ACC112 (cell line): ENCODE results near the gene CES3.

Experiments used
- H2AFZ ChIP-seq: fragments of 200-600 bp; sonication (generic); one replicate; pipeline ENCODE4 v1.6.0; 2017; ENCODE audit warnings: antibody characterized with exemption, low read length; ENCODE audit not compliant: unreplicated experiment
- H3K27ac ChIP-seq: fragments of 200-600 bp; sonication (generic); 2 replicates; pipeline ENCODE4 v1.5.1; 2014; ENCODE audit warnings: low read depth, mild to moderate bottlenecking, antibody characterized with exemption, low read length, moderate library complexity
- H3K27me3 ChIP-seq: fragments of 200-600 bp; sonication (generic); 2 replicates; pipeline ENCODE4 v1.6.1; 2014; ENCODE audit warnings: mild to moderate bottlenecking, antibody characterized with exemption, low read length, moderate library complexity, mixed read lengths; ENCODE audit not compliant: insufficient read depth
- H3K36me3 ChIP-seq: fragments of 200-600 bp; sonication (generic); 2 replicates; pipeline ENCODE4 v1.6.1; 2016; ENCODE audit warnings: mild to moderate bottlenecking, antibody characterized with exemption, low read length, moderate library complexity, mixed read lengths; ENCODE audit not compliant: insufficient read depth
- H3K4me1 ChIP-seq: fragments of 200-600 bp; sonication (generic); one replicate; pipeline ENCODE4 v1.6.1; 2016; ENCODE audit warnings: low read length, mixed read lengths; ENCODE audit not compliant: insufficient read depth, unreplicated experiment, control insufficient read depth
- H3K4me3 ChIP-seq: fragments of 200-600 bp; sonication (generic); 2 replicates; pipeline ENCODE4 v1.5.1; 2014; ENCODE audit warnings: mild to moderate bottlenecking, low read depth, low read length
- H3K79me2 ChIP-seq: fragments of 200-600 bp; sonication (generic); one replicate; pipeline ENCODE4 v1.6.0; 2016; ENCODE audit warnings: low read length; ENCODE audit not compliant: control insufficient read depth, unreplicated experiment, insufficient read depth

CES3 gene

DNA sequence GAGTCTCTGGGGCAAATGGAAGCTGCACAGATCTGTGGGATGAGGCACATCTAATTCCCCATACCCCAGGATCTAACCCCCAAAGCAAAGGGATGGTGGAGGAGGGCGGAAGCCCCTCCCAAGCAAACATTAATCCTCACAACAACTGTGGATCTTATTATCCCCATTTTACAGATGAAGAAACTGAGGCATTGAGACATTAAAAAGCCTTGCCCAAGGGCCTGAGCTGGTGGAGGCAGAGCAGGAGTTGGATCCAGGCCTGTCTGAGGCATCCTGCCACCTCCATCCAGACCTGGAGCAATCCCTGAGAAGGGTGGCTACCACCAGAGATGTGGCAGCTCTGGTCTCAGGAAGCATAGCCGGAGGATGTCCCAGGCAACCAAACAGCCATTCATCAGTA, 50.2 kb downstream of the CES3 start:
- Histone ChIP-seq H3K4me3 (no peak overlapping the region), H3K36me3 (no peaks in the 10 kb centered on the region), H3K27ac (no peak overlapping the region), H2AFZ (no peak overlapping the region), H3K79me2 (no peaks in the 10 kb centered on the region), H3K4me1 (peaks cover 5% of the 10 kb centered on the region), H3K27me3 (no peaks in the 10 kb centered on the region)

- H2AFZ ChIP-seq: peak overlapping the region; percentile 2
- H3K4me3 ChIP-seq: peak overlapping the region; percentile 72
- H3K27ac ChIP-seq: no peak overlapping the region
- no peaks in the 10 kb centered on the region for H3K36me3 ChIP-seq
- H3K4me1 ChIP-seq: no peaks in the 10 kb centered on the region
- no peaks in the 10 kb centered on the region for H3K79me2 ChIP-seq
- H3K27me3 ChIP-seq: no peaks in the 10 kb centered on the region
Measured at GRCh38 chr16:67013233-67013822, 52.3 kb downstream of the CES3 start.

GRCh38 chr16:67013823-67014633, 53.0 kb downstream of the CES3 start:
- H3K27ac ChIP-seq: no peak overlapping the region
- peak overlapping the region; percentile 84 for H2AFZ ChIP-seq
- H3K4me1 ChIP-seq: no peaks in the 10 kb centered on the region
- H3K79me2 ChIP-seq: no peaks in the 10 kb centered on the region
- H3K36me3 ChIP-seq: no peaks in the 10 kb centered on the region
- H3K4me3 ChIP-seq: peak overlapping the region; percentile 72
- no peaks in the 10 kb centered on the region for H3K27me3 ChIP-seq

DNA sequence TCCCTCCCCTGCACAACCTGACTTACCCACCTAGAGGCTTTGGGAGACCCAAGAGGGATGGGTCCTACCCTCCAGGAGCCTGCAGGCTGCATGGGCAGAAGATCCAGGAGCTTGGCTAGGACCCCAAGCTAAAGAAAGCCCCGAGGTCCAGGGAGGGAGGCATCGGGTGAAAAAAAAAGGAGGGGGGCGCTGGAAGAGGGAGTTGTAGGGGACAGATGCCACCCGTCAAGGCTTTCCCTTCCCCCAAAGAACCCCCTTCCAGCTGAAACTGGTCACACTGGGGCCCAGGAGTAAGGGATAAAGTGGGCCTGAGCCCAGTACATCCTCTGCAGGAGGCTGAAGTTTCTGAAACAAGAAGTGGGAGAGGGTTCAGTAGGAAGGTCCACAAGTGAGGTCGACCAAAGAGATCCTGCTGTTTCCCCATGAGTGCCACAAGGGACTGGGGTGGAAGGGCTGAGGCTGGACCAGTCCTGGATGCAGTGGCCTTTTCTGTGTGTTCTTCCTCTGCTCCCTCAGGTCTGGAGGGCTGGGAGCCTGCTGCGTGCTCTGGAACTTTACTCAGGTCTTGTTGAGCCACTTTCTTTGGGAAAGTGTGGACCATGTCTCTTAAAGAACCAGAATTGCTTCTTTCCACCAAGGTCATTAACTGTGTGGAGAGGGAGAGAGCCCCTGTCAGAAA, 53.7 kb downstream of the CES3 start:
- Histone ChIP-seq H2AFZ (peak overlapping the region; percentile 84), H3K79me2 (no peaks in the 10 kb centered on the region), H3K4me1 (no peaks in the 10 kb centered on the region), H3K27ac (no peak overlapping the region), H3K36me3 (no peaks in the 10 kb centered on the region), H3K4me3 (peak overlapping the region; percentile 72), H3K27me3 (no peaks in the 10 kb centered on the region)

DNA sequence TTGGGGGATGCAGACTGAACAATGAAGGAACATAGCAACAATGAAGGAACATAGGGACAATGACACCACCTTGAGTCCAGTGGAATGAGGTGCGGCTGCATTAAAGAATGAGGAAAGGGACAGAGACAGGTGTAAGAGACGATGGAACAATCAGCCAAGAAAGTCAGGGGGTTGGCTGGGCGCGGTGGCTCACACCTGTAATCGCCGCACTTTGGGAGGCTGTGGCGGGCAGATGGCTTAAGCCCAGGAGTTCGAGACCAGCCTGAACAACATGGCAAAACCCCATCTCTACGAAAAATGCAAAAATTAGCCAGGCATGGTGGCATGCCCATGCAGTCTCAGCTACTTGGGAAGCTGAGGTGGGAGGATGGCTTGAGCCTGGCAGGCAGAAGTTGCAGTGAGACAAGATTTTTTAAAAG, 54.3 kb downstream of the CES3 start:
- Histone ChIP-seq H3K36me3 (no peaks in the 10 kb centered on the region), H3K27ac (no peak overlapping the region), H3K4me3 (no peak overlapping the region), H2AFZ (no peak overlapping the region), H3K79me2 (no peaks in the 10 kb centered on the region), H3K27me3 (no peaks in the 10 kb centered on the region), H3K4me1 (no peaks in the 10 kb centered on the region)

DNA sequence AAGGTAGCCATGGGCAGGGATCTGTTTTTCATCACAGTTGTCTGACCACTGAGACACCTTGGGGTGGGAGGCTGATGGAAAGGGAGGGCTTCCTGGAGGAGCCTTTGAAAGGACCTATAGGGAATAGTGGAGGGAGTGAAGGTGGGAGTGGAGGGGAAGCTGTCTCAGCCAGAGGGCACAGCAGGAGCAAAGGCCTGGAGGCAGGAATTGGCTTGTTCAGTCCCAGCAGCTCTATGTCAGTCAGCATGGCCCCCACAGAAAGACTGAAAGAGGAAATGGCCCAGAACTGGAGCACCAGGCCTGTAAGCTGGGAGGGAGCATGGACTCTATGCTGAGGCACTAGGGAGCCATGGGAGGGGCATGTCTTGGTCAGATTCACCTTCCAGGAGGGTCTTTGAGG, 55.1 kb downstream of the CES3 start:
- Histone ChIP-seq H3K4me1 (no peaks in the 10 kb centered on the region), H3K27ac (no peak overlapping the region), H2AFZ (no peak overlapping the region), H3K79me2 (no peaks in the 10 kb centered on the region), H3K4me3 (no peak overlapping the region), H3K27me3 (no peaks in the 10 kb centered on the region), H3K36me3 (no peaks in the 10 kb centered on the region)

DNA sequence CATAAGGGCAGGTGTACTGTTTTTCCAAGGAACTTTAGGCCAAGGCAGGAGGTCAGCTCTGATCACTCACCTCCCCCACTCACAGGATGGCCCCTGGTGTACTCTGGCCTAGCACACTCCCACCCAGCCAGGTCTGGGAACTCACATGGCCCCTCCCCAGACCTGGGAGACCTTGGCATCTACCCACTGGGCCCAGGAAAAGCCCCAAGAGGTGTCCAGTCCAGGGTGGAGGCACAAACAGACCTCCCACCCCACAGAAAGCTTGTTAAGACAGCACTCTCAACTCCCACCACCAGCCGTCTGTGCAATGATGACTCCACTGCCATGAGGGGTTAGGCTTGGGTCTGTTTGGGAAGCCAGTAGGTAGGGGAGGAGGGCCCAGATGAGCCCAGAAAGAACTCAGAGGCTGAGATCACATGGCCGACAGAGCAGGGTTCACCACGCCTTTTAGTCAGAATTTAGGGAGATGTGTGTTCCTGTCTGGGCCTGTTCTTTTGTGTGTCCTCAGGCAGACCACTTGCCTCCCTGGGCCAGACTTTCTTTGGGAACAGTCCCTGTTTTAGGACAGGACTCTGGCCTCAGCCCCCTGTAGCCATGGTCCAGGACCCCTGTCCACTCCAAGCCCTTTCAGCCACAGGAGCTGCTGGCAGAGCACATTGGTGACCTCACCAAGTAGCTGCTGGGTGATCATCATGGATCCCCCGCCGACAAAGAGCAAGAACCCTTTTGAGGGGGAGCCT, 55.8 kb downstream of the CES3 start:
- H3K27ac ChIP-seq: no peak overlapping the region
- H3K4me1 ChIP-seq: no peaks in the 10 kb centered on the region
- no peaks in the 10 kb centered on the region for H3K27me3 ChIP-seq
- H3K79me2 ChIP-seq: no peaks in the 10 kb centered on the region
- no peak overlapping the region for H2AFZ ChIP-seq
- H3K4me3 ChIP-seq: no peak overlapping the region
- no peaks in the 10 kb centered on the region for H3K36me3 ChIP-seq

DNA sequence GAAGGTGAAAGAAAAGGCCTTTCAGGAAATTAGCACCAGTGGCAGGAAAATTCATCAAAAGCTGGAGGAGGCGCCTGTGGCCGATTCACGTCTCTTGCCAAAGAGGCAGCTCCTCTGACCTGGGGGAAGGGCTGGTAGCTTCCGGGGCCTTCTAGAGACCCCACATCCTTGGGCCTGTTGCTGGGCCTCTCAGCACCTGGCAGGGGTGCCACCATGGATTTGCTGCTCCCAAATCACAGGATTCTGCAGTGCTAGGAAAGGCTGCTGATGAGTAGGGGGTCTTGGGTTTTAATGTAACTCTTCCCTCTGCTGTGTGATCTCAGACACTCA, 56.3 kb downstream of the CES3 start:
- H3K4me1 ChIP-seq: peaks cover under 1% of the 10 kb centered on the region
- H3K79me2 ChIP-seq: no peaks in the 10 kb centered on the region
- H3K36me3 ChIP-seq: no peaks in the 10 kb centered on the region
- H2AFZ ChIP-seq: no peak overlapping the region
- H3K27ac ChIP-seq: no peak overlapping the region
- H3K27me3 ChIP-seq: no peaks in the 10 kb centered on the region
- no peak overlapping the region for H3K4me3 ChIP-seq

- Histone ChIP-seq H3K4me1 (peaks cover 6% of the 10 kb centered on the region), H3K27me3 (no peaks in the 10 kb centered on the region), H2AFZ (no peak overlapping the region), H3K36me3 (no peaks in the 10 kb centered on the region), H3K79me2 (no peaks in the 10 kb centered on the region), H3K4me3 (no peak overlapping the region), H3K27ac (no peak overlapping the region)
Measured at GRCh38 chr16:67017810-67018488, 56.9 kb downstream of the CES3 start.

GRCh38 chr16:67019171-67019570, 58.1 kb downstream of the CES3 start:
- no peaks in the 10 kb centered on the region for H3K79me2 ChIP-seq
- H3K4me1 ChIP-seq: peaks cover 6% of the 10 kb centered on the region
- H3K36me3 ChIP-seq: no peaks in the 10 kb centered on the region
- no peaks in the 10 kb centered on the region for H3K27me3 ChIP-seq
- H2AFZ ChIP-seq: no peak overlapping the region
- H3K27ac ChIP-seq: no peak overlapping the region
- no peak overlapping the region for H3K4me3 ChIP-seq
